Measurements from ENCODE around the gene PDILT.

DNA sequence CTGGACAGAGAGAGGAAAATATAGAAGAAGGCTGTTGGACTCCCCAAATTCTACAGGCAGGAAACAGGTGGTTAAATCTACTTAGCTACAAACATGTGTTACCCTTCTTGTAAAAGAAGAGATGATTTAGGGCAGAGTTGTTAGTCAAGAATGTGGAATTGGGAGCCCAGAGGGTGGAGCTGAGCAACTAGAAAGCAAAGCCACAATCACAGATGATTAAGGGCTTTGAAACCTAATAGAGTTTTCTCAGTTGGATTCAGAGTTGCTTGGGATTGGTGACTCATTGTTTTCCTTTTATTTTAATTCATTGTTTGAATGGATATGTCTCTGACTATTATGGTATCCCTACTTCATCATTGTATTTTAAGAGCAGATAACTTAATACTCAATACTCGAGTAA, 11.0 kb upstream of the PDILT start:
- TF ChIP-seq GLI2 (tag by site-specific recombination; IDR thresholded peaks at IDR 0.05; ENCODE audit: borderline replicate concordance, low read depth) = no peak
- TF ChIP-seq ZNF10 (tag by site-specific recombination; IDR thresholded peaks at IDR 0.05) = no peak
- TF ChIP-seq CTCF (tag by site-specific recombination; IDR thresholded peaks at IDR 0.05) = no peak
- TF ChIP-seq ZFP3 (tag by site-specific recombination; IDR thresholded peaks at IDR 0.05; ENCODE audit: low read depth) = no peak
- no peak for TF ChIP-seq ZBTB49 (tag by site-specific recombination; IDR thresholded peaks at IDR 0.05; ENCODE audit: low read depth)
- TF ChIP-seq ZNF398 (tag by site-specific recombination; IDR thresholded peaks at IDR 0.05) = no peak
- TF ChIP-seq ZXDB (tag by site-specific recombination; IDR thresholded peaks at IDR 0.05) = no peak
- no peak for TF ChIP-seq TRIM28 (IDR thresholded peaks at IDR 0.05; ENCODE audit: borderline replicate concordance, low read length)
- no peak for TF ChIP-seq ATF2 (tag by site-specific recombination; IDR thresholded peaks at IDR 0.05; ENCODE audit: low read depth)
- no peak for TF ChIP-seq ZNF776 (tag by site-specific recombination; IDR thresholded peaks at IDR 0.05; ENCODE audit: borderline replicate concordance)

Data from HEK293 (cell line).